ENCODE results near the gene ECHDC1. TPM values are rescaled to one million over a fixed set of nuclear protein-coding genes. Genes with fewer than 3 reads are reported as not detected.

ECHDC1 gene
- 54.0 and 63.9 TPM in 2 replicates for total RNA-seq

GRCh38 chr6:127342946-127343808 lies at the start of gene ECHDC1:
Gene ECHDC1, minus strand, starts transcription at chr6:127343609. Its CDS starts 12,581 bp downstream, at chr6:127331028.

GRCh38 chr6:127266178-127266891 lies 77.1 kb downstream of the ECHDC1 start, which contains the start of gene RNF146:
Gene RNF146, plus strand, starts transcription at chr6:127266864. Its CDS starts 13,475 bp downstream, at chr6:127280339.

Small RNAs within 50 kb of the gene (small RNA-seq; reads per million reads assigned to genes)
- gene RNA5SP217 = not detected

Other genes starting within 250 kb of the ECHDC1 start
- not detected in 2 replicates for gene RSPO3, start 224.9 kb downstream of the ECHDC1 start, total RNA-seq
- 27.4 and 31.6 TPM in 2 replicates for gene RNF146, start 76.7 kb downstream of the ECHDC1 start, total RNA-seq
- 0.37 and 0.39 TPM in 2 replicates for gene KIAA0408, start 115.8 kb upstream of the ECHDC1 start, total RNA-seq
- 0.20 TPM in 1 of 2 replicates, not detected in the other for gene C6orf58, start 233.6 kb upstream of the ECHDC1 start, total RNA-seq

All from subcutaneous preadipocyte (primary cell).